DND-41 (cell line): ENCODE data around the gene ACACA.

Experiments used
- ATAC-seq: fragments of 200-7000 bp; cut with Tn5 transposase; 3 replicates; pipeline ENCODE4 v1.9.1; 2021; ENCODE audit warnings: low read depth; ENCODE audit not compliant: insufficient read depth
- DNase-seq: peaks from one replicate; pipeline ENCODE4 v3.0.0-alpha.2; 2020
- H2AFZ ChIP-seq: 2 replicates; pipeline ENCODE4 v1.6.0; 2012; ENCODE audit warnings: low read depth, low read length
- H3K27ac ChIP-seq: 2 replicates; pipeline ENCODE4 v1.5.1; 2012; ENCODE audit warnings: low read length, inconsistent platforms
- H3K27me3 ChIP-seq: fragments of 200-600 bp; sonication (generic); 2 replicates; pipeline ENCODE4 v1.6.0; 2012; ENCODE audit warnings: low read length, mild to moderate bottlenecking, inconsistent platforms; ENCODE audit not compliant: insufficient read depth, poor library complexity
- H3K36me3 ChIP-seq: 2 replicates; pipeline ENCODE4 v1.5.1; 2012; ENCODE audit warnings: low read length, inconsistent platforms; ENCODE audit not compliant: insufficient read depth
- H3K4me1 ChIP-seq: 2 replicates; pipeline ENCODE4 v1.5.1; 2012; ENCODE audit warnings: mild to moderate bottlenecking, low read length; ENCODE audit not compliant: insufficient read depth
- H3K4me2 ChIP-seq: 2 replicates; pipeline ENCODE4 v1.6.0; 2012; ENCODE audit warnings: mild to moderate bottlenecking, moderate library complexity, low read length, inconsistent platforms; ENCODE audit not compliant: insufficient read depth
- H3K4me3 ChIP-seq, 2 experiments: fragments of 200-600 bp in 1 of 2; shearing (Covaris generic) in 1 of 2; 2 replicates each; pipeline ENCODE4 v1.5.1; 2012 to 2016; ENCODE audit warnings: inconsistent platforms in 2 of 2, low read length in 2 of 2, mild to moderate bottlenecking in 2 of 2, low read depth in 1 of 2, moderate library complexity in 1 of 2
- H3K79me2 ChIP-seq: 2 replicates; pipeline ENCODE4 v1.6.0; 2012; ENCODE audit warnings: low read length, inconsistent platforms; ENCODE audit not compliant: insufficient read depth
- H3K9ac ChIP-seq: 2 replicates; pipeline ENCODE4 v1.6.0; 2012; ENCODE audit warnings: low read depth, mild to moderate bottlenecking, inconsistent platforms, low read length, moderate library complexity
- H3K9me3 ChIP-seq: 2 replicates; pipeline ENCODE4 v1.5.1; 2012; ENCODE audit warnings: low read length, moderate library complexity, mild to moderate bottlenecking, inconsistent platforms; ENCODE audit not compliant: insufficient read depth, severe bottlenecking
- H4K20me1 ChIP-seq: 2 replicates; pipeline ENCODE4 v1.6.0; 2012; ENCODE audit warnings: low read length; ENCODE audit not compliant: insufficient read depth
- EZH2 ChIP-seq: IDR thresholded peaks from 3 replicates; pipeline ENCODE4 v1.6.1; 2012; ENCODE audit warnings: borderline replicate concordance, low read depth, mild to moderate bottlenecking, moderate library complexity, low read length, inconsistent platforms; ENCODE audit not compliant: severe bottlenecking
- TF ChIP-seq, protein P1 (sequence below): IDR thresholded peaks from 2 replicates; pipeline ENCODE4 v1.5.1; 2012; ENCODE audit warnings: borderline replicate concordance, low read length, moderate library complexity, mild to moderate bottlenecking; ENCODE audit not compliant: poor library complexity, severe bottlenecking; ENCODE audit errors: extremely low read depth

The ACACA gene

DNA sequence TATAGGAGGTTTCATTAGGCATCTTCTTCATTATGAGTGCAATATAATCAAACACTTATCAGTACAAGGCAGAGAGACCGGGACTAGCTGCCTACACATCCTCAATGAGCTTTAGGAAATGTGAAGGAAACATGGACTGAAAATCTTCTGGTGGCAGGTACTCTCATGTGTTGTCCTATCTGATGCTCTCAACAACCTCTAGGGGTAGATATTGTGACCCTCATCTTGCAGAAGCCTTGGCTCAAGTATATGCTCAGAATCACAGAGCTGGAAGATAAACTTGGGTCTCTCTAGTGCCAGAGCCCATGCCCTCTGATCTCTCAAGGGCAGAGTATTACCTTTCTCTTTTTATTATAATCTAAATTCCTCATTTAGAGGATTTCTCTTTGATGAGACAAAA is 212.4 kb downstream of the ACACA start:
- Histone ChIP-seq H3K4me2 (no peak overlapping the region), H3K27me3 (no peaks in the 10 kb centered on the region), H2AFZ (no peak overlapping the region), H4K20me1 (no peaks in the 10 kb centered on the region), H3K79me2 (no peaks in the 10 kb centered on the region), H3K27ac (no peak overlapping the region), H3K36me3 (peaks cover 49% of the 10 kb centered on the region), H3K4me3 (no peak overlapping the region), H3K4me1 (no peaks in the 10 kb centered on the region), H3K9me3 (no peaks in the 10 kb centered on the region), H3K9ac (no peak overlapping the region)
- no peak for DNase-seq
- no peak for TF ChIP-seq EZH2
- TF ChIP-seq, protein P1, sequence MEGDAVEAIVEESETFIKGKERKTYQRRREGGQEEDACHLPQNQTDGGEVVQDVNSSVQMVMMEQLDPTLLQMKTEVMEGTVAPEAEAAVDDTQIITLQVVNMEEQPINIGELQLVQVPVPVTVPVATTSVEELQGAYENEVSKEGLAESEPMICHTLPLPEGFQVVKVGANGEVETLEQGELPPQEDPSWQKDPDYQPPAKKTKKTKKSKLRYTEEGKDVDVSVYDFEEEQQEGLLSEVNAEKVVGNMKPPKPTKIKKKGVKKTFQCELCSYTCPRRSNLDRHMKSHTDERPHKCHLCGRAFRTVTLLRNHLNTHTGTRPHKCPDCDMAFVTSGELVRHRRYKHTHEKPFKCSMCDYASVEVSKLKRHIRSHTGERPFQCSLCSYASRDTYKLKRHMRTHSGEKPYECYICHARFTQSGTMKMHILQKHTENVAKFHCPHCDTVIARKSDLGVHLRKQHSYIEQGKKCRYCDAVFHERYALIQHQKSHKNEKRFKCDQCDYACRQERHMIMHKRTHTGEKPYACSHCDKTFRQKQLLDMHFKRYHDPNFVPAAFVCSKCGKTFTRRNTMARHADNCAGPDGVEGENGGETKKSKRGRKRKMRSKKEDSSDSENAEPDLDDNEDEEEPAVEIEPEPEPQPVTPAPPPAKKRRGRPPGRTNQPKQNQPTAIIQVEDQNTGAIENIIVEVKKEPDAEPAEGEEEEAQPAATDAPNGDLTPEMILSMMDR = peak; percentile 15
- ATAC-seq = no peak

DNA sequence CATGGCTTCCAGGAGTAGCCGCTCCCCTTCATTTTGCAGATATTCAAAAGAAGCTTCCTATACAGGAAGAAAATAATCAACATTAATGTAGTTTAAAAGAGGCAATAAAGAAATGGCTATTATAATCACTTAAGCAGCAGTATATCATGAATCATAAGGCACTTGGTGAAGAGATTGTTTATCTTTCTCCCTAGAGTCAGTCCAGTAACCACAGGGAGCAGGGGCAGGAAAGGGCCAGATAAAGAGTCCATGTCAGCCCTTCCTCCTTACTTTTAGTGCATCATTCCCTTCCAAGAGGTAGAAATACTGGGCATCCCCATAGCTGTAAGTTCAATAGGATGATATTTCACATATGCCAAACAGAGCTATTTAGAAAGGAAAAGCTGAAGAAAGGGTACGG is 215.4 kb downstream of the ACACA start:
- H3K9me3 ChIP-seq = no peaks in the 10 kb centered on the region
- no peak overlapping the region for H3K9ac ChIP-seq
- H3K4me3 ChIP-seq = no peak overlapping the region
- no peak for ATAC-seq
- no peak overlapping the region for H3K27ac ChIP-seq
- no peaks in the 10 kb centered on the region for H4K20me1 ChIP-seq
- H3K4me2 ChIP-seq = no peak overlapping the region
- no peak for TF ChIP-seq EZH2
- TF ChIP-seq, protein P1 = no peak
- no peak overlapping the region for H2AFZ ChIP-seq
- H3K79me2 ChIP-seq = no peaks in the 10 kb centered on the region
- H3K4me1 ChIP-seq = no peaks in the 10 kb centered on the region
- peaks cover 59% of the 10 kb centered on the region for H3K36me3 ChIP-seq
- no peak for DNase-seq
- H3K27me3 ChIP-seq = no peaks in the 10 kb centered on the region

DNA sequence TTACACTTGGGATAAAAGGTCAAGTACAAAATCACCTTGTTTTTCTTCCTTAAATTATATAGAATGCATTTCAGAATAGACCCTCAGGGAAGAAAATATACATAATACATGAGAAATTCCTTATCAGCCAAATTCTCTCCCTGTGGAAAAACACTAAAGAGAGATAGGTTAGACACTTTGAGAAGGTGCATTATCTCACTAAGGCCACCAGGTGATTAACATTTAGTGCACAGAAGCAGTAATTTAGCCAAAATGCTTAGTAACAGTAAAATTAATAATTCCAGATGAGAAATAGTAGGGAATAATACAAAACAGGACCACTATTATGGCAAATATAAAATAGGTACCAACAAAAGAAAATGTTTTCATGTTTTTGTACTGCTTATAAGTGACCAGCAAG is 216.1 kb downstream of the ACACA start:
- Histone ChIP-seq H3K9ac (no peak overlapping the region), H3K4me2 (no peak overlapping the region), H3K27ac (no peak overlapping the region), H3K27me3 (no peaks in the 10 kb centered on the region), H4K20me1 (no peaks in the 10 kb centered on the region), H3K36me3 (peaks cover 62% of the 10 kb centered on the region), H3K9me3 (no peaks in the 10 kb centered on the region), H3K4me1 (no peaks in the 10 kb centered on the region), H3K4me3 (no peak overlapping the region), H3K79me2 (no peaks in the 10 kb centered on the region), H2AFZ (no peak overlapping the region)
- TF ChIP-seq EZH2 = no peak
- TF ChIP-seq, protein P1 = no peak
- ATAC-seq (no peak), DNase-seq (no peak)

DNA sequence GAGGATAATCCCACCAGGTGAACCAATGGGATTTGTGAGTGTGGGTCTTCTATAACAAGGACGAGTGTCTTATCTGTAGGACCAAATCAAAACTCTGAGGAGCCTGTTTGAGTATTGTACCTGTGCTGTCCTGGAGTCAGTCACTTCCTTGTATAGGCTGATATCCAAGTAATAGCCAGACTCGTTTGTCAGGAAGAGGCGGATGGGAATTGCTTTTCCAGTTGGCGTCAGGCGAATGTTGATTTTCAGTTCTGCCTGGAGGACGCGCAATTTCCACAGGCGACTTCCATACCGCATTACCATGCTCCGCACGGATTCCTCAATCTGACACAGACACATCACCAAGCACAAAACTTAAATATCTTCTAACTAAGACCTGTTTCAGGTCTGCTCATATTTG is 218.5 kb downstream of the ACACA start:
- Histone ChIP-seq H3K9me3 (no peaks in the 10 kb centered on the region), H3K9ac (no peak overlapping the region), H3K4me3 (no peak overlapping the region), H3K79me2 (no peaks in the 10 kb centered on the region), H3K27ac (no peak overlapping the region), H4K20me1 (no peaks in the 10 kb centered on the region), H3K27me3 (no peaks in the 10 kb centered on the region), H2AFZ (no peak overlapping the region), H3K36me3 (peaks cover 62% of the 10 kb centered on the region), H3K4me2 (no peak overlapping the region), H3K4me1 (no peaks in the 10 kb centered on the region)
- no peak for TF ChIP-seq EZH2
- TF ChIP-seq, protein P1 = no peak
- DNase-seq = no peak
- ATAC-seq = no peak
